H9 (cell line): ENCODE data around the gene FILIP1. TPM values are rescaled to one million over a fixed set of nuclear protein-coding genes. Genes with fewer than 3 reads are reported as not detected.

Experiments
- DNase-seq: peaks from one replicate; pipeline ENCODE4 v3.0.0-alpha.2; 2017
- H2AFZ ChIP-seq: one replicate; pipeline ENCODE4 v1.6.1; 2013; ENCODE audit warnings: mild to moderate bottlenecking, low read length, control low read depth, moderate library complexity
- H2AK5ac ChIP-seq: 2 replicates; pipeline ENCODE4 v1.6.1; 2013; ENCODE audit warnings: low read length, control low read depth, mixed read lengths; ENCODE audit not compliant: insufficient read length
- H2BK120ac ChIP-seq: one replicate; pipeline ENCODE4 v1.6.1; 2013; ENCODE audit warnings: low read depth, mild to moderate bottlenecking, low read length, control low read depth, inconsistent platforms; ENCODE audit not compliant: poor library complexity, severe bottlenecking
- H2BK12ac ChIP-seq: 2 replicates; pipeline ENCODE4 v1.6.1; 2013; ENCODE audit warnings: low read length, control low read depth, mixed read lengths, low read depth; ENCODE audit not compliant: insufficient read length
- H2BK15ac ChIP-seq: 2 replicates; pipeline ENCODE4 v1.6.1; 2013; ENCODE audit warnings: low read depth, low read length, control low read depth
- H2BK20ac ChIP-seq: one replicate; pipeline ENCODE4 v1.6.1; 2013; ENCODE audit warnings: low read depth, mild to moderate bottlenecking, low read length, control low read depth, inconsistent platforms; ENCODE audit not compliant: poor library complexity, severe bottlenecking
- H2BK5ac ChIP-seq: 2 replicates; pipeline ENCODE4 v1.6.1; 2013; ENCODE audit warnings: low read length, control low read depth, mixed read lengths; ENCODE audit not compliant: insufficient read length
- H3K14ac ChIP-seq: 2 replicates; pipeline ENCODE4 v1.6.1; 2013; ENCODE audit warnings: low read length, control low read depth; ENCODE audit not compliant: insufficient read depth
- H3K18ac ChIP-seq: 2 replicates; pipeline ENCODE4 v1.6.1; 2013; ENCODE audit warnings: low read depth, mild to moderate bottlenecking, mixed read lengths, low read length, control low read depth; ENCODE audit not compliant: insufficient read length
- H3K23ac ChIP-seq: 2 replicates; pipeline ENCODE4 v1.6.1; 2013; ENCODE audit warnings: low read length, control low read depth, mixed read lengths, low read depth; ENCODE audit not compliant: insufficient read length
- H3K23me2 ChIP-seq: 2 replicates; pipeline ENCODE4 v1.6.1; 2013; ENCODE audit warnings: low read depth, mild to moderate bottlenecking, mixed read lengths, low read length, control low read depth; ENCODE audit not compliant: insufficient read length, poor library complexity, severe bottlenecking
- H3K27ac ChIP-seq: 2 replicates; pipeline ENCODE4 v1.5.1; 2013; ENCODE audit warnings: low read length, control low read depth, mixed read lengths, low read depth; ENCODE audit not compliant: insufficient read length
- H3K27me3 ChIP-seq: 2 replicates; pipeline ENCODE4 v1.6.1; 2013; ENCODE audit warnings: low read length, control low read depth, inconsistent platforms; ENCODE audit not compliant: insufficient read depth
- H3K4ac ChIP-seq: 2 replicates; pipeline ENCODE4 v1.6.1; 2013; ENCODE audit warnings: low read depth, mild to moderate bottlenecking, control low read depth, inconsistent platforms, low read length, moderate library complexity
- H3K4me1 ChIP-seq: 2 replicates; pipeline ENCODE4 v1.6.1; 2013; ENCODE audit warnings: low read length, control low read depth, inconsistent platforms; ENCODE audit not compliant: insufficient read depth
- H3K4me2 ChIP-seq: 2 replicates; pipeline ENCODE4 v1.6.1; 2013; ENCODE audit warnings: low read length, control low read depth, mixed read lengths; ENCODE audit not compliant: insufficient read length, insufficient read depth
- H3K56ac ChIP-seq: 2 replicates; pipeline ENCODE4 v1.6.1; 2013; ENCODE audit warnings: low read depth, mild to moderate bottlenecking, mixed read lengths, low read length, control low read depth; ENCODE audit not compliant: insufficient read length
- H3K79me1 ChIP-seq: 2 replicates; pipeline ENCODE4 v1.6.1; 2013; ENCODE audit warnings: low read depth, mild to moderate bottlenecking, moderate library complexity, low read length, control low read depth, inconsistent platforms; ENCODE audit not compliant: insufficient read depth, poor library complexity, severe bottlenecking
- H3K79me2 ChIP-seq: 2 replicates; pipeline ENCODE4 v1.6.1; 2013; ENCODE audit warnings: low read length, control low read depth, inconsistent platforms; ENCODE audit not compliant: insufficient read depth
- H3K9ac ChIP-seq: 2 replicates; pipeline ENCODE4 v1.6.1; 2013; ENCODE audit warnings: low read length, control low read depth, mixed read lengths; ENCODE audit not compliant: insufficient read length; ENCODE audit errors: extremely low read depth
- H3K9me3 ChIP-seq: one replicate; pipeline ENCODE4 v1.6.1; 2013; ENCODE audit warnings: low read depth, low read length, inconsistent platforms; ENCODE audit not compliant: control insufficient read depth
- H3T11ph ChIP-seq: one replicate; pipeline ENCODE4 v1.6.1; 2013; ENCODE audit warnings: mild to moderate bottlenecking, low read length, control low read depth, inconsistent platforms
- H4K20me1 ChIP-seq: one replicate; pipeline ENCODE4 v1.6.1; 2013; ENCODE audit not compliant: control insufficient read depth, insufficient read length, insufficient read depth
- H4K5ac ChIP-seq: 2 replicates; pipeline ENCODE4 v1.6.1; 2013; ENCODE audit warnings: low read depth, mild to moderate bottlenecking, mixed read lengths, low read length, control low read depth; ENCODE audit not compliant: insufficient read length
- H4K8ac ChIP-seq: replicated peaks from 2 replicates; pipeline ENCODE4 v1.6.1; 2013; ENCODE audit warnings: low read length, control low read depth, mixed read lengths, low read depth; ENCODE audit not compliant: insufficient read length
- H4K91ac ChIP-seq: 2 replicates; pipeline ENCODE4 v1.6.1; 2013; ENCODE audit warnings: low read depth, mild to moderate bottlenecking, moderate library complexity, mixed read lengths, low read length, control low read depth; ENCODE audit not compliant: insufficient read length
- H3K27ac Mint-ChIP-seq, 3 experiments: 2 replicates in 2 of 3; 3 replicates in 1 of 3; pipeline ENCODE4 v1.8.0; 2020 to 2021; ENCODE audit warnings: mixed read lengths in 3 of 3, mild to moderate bottlenecking in 1 of 3, moderate library complexity in 1 of 3
- H3K27me3 Mint-ChIP-seq: 2 replicates; pipeline ENCODE4 v1.8.0; 2021; ENCODE audit warnings: low read depth, mild to moderate bottlenecking, moderate library complexity, mixed read lengths
- H3K36me3 Mint-ChIP-seq, 3 experiments: 2 replicates in 2 of 3; 3 replicates in 1 of 3; pipeline ENCODE4 v1.8.0; 2020 to 2021; ENCODE audit warnings: low read depth in 3 of 3, mixed read lengths in 3 of 3; ENCODE audit not compliant: insufficient read depth in 1 of 3
- H3K4me1 Mint-ChIP-seq, 2 experiments: 2 replicates each; pipeline ENCODE4 v1.8.0; 2020; ENCODE audit warnings: mixed read lengths in 2 of 2
- H3K4me3 Mint-ChIP-seq, 2 experiments: 2 replicates in 1 of 2; 3 replicates in 1 of 2; pipeline ENCODE4 v1.8.0; 2020 to 2021; ENCODE audit warnings: mild to moderate bottlenecking in 2 of 2, mixed read lengths in 2 of 2, moderate library complexity in 1 of 2
- H3K9me3 Mint-ChIP-seq, 2 experiments: 2 replicates in 1 of 2; 3 replicates in 1 of 2; pipeline ENCODE4 v1.8.0; 2020; ENCODE audit warnings: mild to moderate bottlenecking in 2 of 2, mixed read lengths in 2 of 2, moderate library complexity in 1 of 2
- CTCF ChIP-seq: fragments of 200-600 bp; sonication (generic); conservative IDR thresholded peaks from 3 replicates; pipeline ENCODE4 v1.8.0; 2021; ENCODE audit warnings: antibody characterized with exemption, mild to moderate bottlenecking
- WGBS: extraction: QIAGEN DNeasy Blood & Tissue Kit; methylation state at CpG from one replicate; pipeline ENCODE4 v1.1.7; 2013; ENCODE audit warnings: missing lambda C conversion rate, low lambda C conversion rate, mixed read lengths; ENCODE audit not compliant: insufficient read length; ENCODE audit errors: extremely low coverage; 5-methylcytosine and 5-hydroxymethylcytosine counted together
- total RNA-seq: library from RNA; stranded (reverse); gene quantifications from 2 replicates; pipeline ENCODE4 v1.2.1, GENCODE V29; 2021

The FILIP1 gene
- total RNA-seq, 1 experiment from 2014 or later: 10.5 TPM

- peaks cover 2% of the 10 kb centered on the region; the same call in 1 of the 2 replicates for H3K4me1 ChIP-seq
- Mint-ChIP-seq H3K9me3 (no peaks in the 10 kb centered on the region), H3K27me3 (no peaks in the 10 kb centered on the region), H3K36me3 (peaks cover 0 to 4% (median 2%) of the 10 kb centered on the region in 3 experiments; a peak in 2 of 7 replicates), H3K4me1 (peaks cover 29 to 35% of the 10 kb centered on the region in 2 experiments), H3K27ac (peak overlapping the region in 1 of 3 experiments; percentile 94; a peak in 4 of 7 replicates), H3K4me3 (no peak overlapping the region)
- no peak overlapping the region for H2BK5ac ChIP-seq
- no peak overlapping the region for H2BK15ac ChIP-seq
- H3K4ac ChIP-seq: no peak overlapping the region
- no peak overlapping the region for H4K91ac ChIP-seq
- no peak overlapping the region for H2AK5ac ChIP-seq
- H3K4me2 ChIP-seq: no peak overlapping the region
- no peak overlapping the region for H3K18ac ChIP-seq
- no peaks in the 10 kb centered on the region for H3K27me3 ChIP-seq
- DNase-seq: no peak
- H3K56ac ChIP-seq: no peak overlapping the region
- no peaks in the 10 kb centered on the region for H3K79me1 ChIP-seq
- H3K79me2 ChIP-seq: no peaks in the 10 kb centered on the region; the same call in 1 of the 2 replicates
- no peak overlapping the region for H4K5ac ChIP-seq
- no CpG with 5 or more reads among the region's 7 CpGs for WGBS
- no peaks in the 10 kb centered on the region for H3K23me2 ChIP-seq
- H3K23ac ChIP-seq: no peak overlapping the region
- no peak overlapping the region for H3K9ac ChIP-seq
- no peak overlapping the region for H2BK12ac ChIP-seq
- H2BK120ac ChIP-seq: no peak overlapping the region
- no peak overlapping the region for H3K14ac ChIP-seq
- H2BK20ac ChIP-seq: no peak overlapping the region
- no peak overlapping the region for H4K8ac ChIP-seq
- no peak overlapping the region for H3K27ac ChIP-seq
- H3T11ph ChIP-seq: no peak overlapping the region
- TF ChIP-seq CTCF: no peak
- H3K9me3 ChIP-seq: no peaks in the 10 kb centered on the region
- no peak overlapping the region for H2AFZ ChIP-seq
- no peaks in the 10 kb centered on the region for H4K20me1 ChIP-seq
Measured at GRCh38 chr6:75290136-75290945, 203.3 kb downstream of the FILIP1 start.
